OCI-M1 (cell line): ENCODE measurements around the gene TACC2.

Experiments
- DNase-seq: peaks from one replicate; lab custom pipeline; 2025; lab: John Stamatoyannopoulos, UW

Gene TACC2

GRCh38 chr10:122168101-122168500 is 179.1 kb downstream of the TACC2 start:
- DNase-seq: no peak

GRCh38 chr10:122168598-122169394 is 179.8 kb downstream of the TACC2 start:
- no peak for DNase-seq

GRCh38 chr10:122170802-122171201 is 181.8 kb downstream of the TACC2 start:
- DNase-seq: no peak

GRCh38 chr10:122171302-122172075 is 182.5 kb downstream of the TACC2 start:
- no peak for DNase-seq

- no peak for DNase-seq
Observed at GRCh38 chr10:122172361-122173008, 183.5 kb downstream of the TACC2 start.

GRCh38 chr10:122173337-122173736 is 184.4 kb downstream of the TACC2 start:
- DNase-seq: no peak

GRCh38 chr10:122173766-122174435 is 184.9 kb downstream of the TACC2 start:
- no peak for DNase-seq

GRCh38 chr10:122176232-122177213 is 187.6 kb downstream of the TACC2 start:
- DNase-seq: no peak

GRCh38 chr10:122178655-122179054 is 189.7 kb downstream of the TACC2 start:
- DNase-seq: no peak

- DNase-seq: no peak
Observed at GRCh38 chr10:122181041-122181732, 192.2 kb downstream of the TACC2 start.

GRCh38 chr10:122181876-122182275 is 192.9 kb downstream of the TACC2 start:
- DNase-seq: no peak

- DNase-seq: no peak
Observed at GRCh38 chr10:122182308-122182707, 193.3 kb downstream of the TACC2 start.

- DNase-seq: no peak
Observed at GRCh38 chr10:122184254-122184653, 195.3 kb downstream of the TACC2 start.

- no peak for DNase-seq
Observed at GRCh38 chr10:122185643-122186042, 196.7 kb downstream of the TACC2 start.

GRCh38 chr10:122186816-122187810 is 198.2 kb downstream of the TACC2 start:
- DNase-seq: no peak

- no peak for DNase-seq
Observed at GRCh38 chr10:122188706-122189105, 199.7 kb downstream of the TACC2 start.

- no peak for DNase-seq
Observed at GRCh38 chr10:122189185-122189584, 200.2 kb downstream of the TACC2 start.

GRCh38 chr10:122190176-122190943 is 201.4 kb downstream of the TACC2 start:
- no peak for DNase-seq
